Cardiac fibroblast (primary cell): ENCODE results near the gene S100A13.

Experiments
- DNase-seq, 2 donors: peaks; one replicate each; pipeline versions ENCODE4 v3.0.0 to v3.0.0-alpha.2; 2010; ENCODE audit warnings: low read depth in 2 of 2
- H3K4me3 ChIP-seq, 2 donors: replicated peaks in 1 of 2; 1 replicate in 1 of 2; 2 replicates in 1 of 2; pipeline ENCODE4 v1.5.1; 2011; ENCODE audit warnings: low read depth in 2 of 2, low read length in 2 of 2, mild to moderate bottlenecking in 2 of 2, moderate library complexity in 1 of 2
- TF ChIP-seq, protein P1 (sequence below): IDR thresholded peaks from one replicate; pipeline ENCODE4 v1.5.1; 2011; ENCODE audit warnings: low read depth, mild to moderate bottlenecking, low read length, inconsistent platforms

The S100A13 gene

GRCh38 chr1:153667439-153667838, 40.1 kb upstream of the S100A13 start:
- no peak overlapping the region for H3K4me3 ChIP-seq
- no peak for DNase-seq
- TF ChIP-seq, protein P1, sequence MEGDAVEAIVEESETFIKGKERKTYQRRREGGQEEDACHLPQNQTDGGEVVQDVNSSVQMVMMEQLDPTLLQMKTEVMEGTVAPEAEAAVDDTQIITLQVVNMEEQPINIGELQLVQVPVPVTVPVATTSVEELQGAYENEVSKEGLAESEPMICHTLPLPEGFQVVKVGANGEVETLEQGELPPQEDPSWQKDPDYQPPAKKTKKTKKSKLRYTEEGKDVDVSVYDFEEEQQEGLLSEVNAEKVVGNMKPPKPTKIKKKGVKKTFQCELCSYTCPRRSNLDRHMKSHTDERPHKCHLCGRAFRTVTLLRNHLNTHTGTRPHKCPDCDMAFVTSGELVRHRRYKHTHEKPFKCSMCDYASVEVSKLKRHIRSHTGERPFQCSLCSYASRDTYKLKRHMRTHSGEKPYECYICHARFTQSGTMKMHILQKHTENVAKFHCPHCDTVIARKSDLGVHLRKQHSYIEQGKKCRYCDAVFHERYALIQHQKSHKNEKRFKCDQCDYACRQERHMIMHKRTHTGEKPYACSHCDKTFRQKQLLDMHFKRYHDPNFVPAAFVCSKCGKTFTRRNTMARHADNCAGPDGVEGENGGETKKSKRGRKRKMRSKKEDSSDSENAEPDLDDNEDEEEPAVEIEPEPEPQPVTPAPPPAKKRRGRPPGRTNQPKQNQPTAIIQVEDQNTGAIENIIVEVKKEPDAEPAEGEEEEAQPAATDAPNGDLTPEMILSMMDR = no peak

DNA sequence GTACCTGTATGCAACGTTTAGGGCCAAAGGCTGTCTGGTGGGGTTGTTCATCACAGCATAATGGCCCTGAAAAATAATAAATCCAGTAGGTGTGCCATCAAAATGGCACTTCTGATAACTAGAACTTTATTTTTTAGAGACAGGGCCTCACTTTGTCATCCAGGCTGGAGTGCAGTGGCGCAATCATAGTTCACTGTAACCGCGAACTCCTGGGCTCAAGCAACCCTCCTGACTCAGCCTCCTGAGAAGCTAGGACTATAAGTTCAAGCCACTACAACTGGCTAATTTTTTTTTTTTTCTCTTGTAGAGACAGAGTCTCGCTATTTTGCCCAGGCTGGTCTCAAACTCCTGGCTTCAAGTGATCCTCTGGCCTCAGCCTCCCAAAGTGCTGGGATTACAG, 35.9 kb upstream of the S100A13 start:
- TF ChIP-seq, protein P1 = no peak
- peak; percentile 48 to 72 for DNase-seq
- no peak overlapping the region for H3K4me3 ChIP-seq

DNA sequence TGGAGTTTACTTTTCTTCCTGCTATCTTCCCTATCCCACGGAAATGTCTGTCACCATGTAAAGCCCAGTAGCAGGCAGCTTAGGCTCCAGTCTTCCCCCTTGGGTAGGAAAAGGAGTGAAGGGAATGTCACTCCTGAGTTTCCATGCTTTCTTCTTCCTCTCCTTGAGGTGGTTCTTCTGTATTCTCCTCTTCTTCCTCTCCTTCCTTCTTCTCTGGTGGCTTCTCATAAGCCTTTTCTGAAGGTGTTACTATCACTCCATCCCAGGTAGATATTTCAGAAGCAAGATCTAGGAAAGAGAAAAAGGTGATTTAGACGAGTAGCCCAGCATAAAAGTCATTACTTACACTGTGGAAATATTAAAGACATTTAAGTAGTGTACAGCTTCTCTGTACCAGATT, 35.0 kb upstream of the S100A13 start:
- no peak overlapping the region for H3K4me3 ChIP-seq
- TF ChIP-seq, protein P1 = no peak
- DNase-seq = no peak

DNA sequence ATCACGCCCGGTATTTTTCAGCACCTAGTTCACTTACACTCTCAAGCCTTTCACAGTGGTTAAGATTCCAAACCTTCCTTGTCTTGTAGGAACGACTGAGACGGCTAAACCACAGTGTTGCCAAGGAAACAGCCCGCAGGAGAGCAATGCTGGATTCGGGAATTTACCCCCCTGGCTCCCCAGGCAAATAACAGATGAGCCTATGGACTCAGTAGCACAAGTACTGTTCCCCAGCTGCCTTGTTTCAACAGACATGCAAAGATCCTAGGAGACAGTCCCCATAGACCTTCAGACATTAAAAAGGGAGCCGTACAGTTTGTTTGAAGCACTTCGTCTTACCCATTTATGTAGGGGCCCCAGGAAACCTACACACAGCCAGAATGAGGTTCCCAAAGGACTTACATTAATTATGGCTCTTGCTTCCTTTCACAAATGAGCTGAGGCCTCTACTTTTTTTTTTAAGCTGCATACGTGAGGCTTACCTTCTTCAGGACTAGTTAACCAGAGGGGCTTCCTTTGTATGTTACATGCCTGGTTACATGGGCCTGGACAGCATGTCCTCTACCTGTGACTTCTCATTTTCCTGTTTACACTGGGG, 33.9 kb upstream of the S100A13 start:
- H3K4me3 ChIP-seq = no peak overlapping the region
- no peak for DNase-seq
- TF ChIP-seq, protein P1 = no peak

DNA sequence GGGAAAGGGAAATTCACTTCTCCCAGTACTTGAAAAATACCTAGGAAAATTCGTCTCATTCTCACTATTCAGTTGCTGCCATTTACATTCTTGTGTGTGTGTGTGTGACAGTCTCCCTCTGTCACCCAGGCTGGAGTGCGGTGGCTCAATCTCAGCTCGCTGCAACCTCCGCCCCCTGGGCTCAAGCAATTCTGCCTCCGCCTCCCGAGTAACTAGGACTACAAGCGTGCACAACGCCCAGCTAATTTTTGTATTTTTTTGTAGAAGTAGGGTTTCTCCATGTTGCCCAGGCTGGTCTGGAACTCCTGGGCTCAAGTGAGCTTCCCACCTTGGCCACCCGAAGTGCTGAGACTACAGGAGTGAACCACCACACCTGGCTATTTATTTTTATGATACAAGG, 32.4 kb upstream of the S100A13 start:
- H3K4me3 ChIP-seq = peak overlapping the region; percentile 81 to 91
- TF ChIP-seq, protein P1 = no peak
- DNase-seq = no peak

DNA sequence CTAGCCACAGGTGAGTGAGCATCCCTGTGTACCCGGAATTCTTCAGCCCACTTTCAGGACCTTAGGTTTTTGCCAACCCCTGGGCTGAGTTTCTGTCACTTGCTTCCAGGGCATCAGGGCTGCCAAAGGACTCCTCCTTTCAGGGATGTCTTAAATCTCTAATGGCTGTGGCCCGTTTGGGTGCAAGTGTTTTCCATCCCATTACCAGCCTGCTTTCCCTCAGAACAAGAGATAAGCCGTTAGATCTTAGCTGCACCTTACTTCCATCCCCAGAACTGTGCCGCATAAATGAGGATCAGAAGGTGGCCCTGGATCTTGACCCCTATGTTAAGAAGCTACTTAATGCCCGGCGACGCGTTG, 31.9 kb upstream of the S100A13 start:
- no peak for DNase-seq
- TF ChIP-seq, protein P1 = no peak
- peak overlapping the region; percentile 81 to 91 for H3K4me3 ChIP-seq
